ENCODE results near the gene ACSM3. TPM values are rescaled to one million over a fixed set of nuclear protein-coding genes. Genes with fewer than 3 reads are reported as not detected.
A peak's percentile ranks its signal among the peaks of the same experiment; 100 is the strongest.

ACSM3 gene
- polyA plus RNA-seq, 1 of the 3 experiments (the other 2 are of a cell fraction): 0.44 TPM

DNA sequence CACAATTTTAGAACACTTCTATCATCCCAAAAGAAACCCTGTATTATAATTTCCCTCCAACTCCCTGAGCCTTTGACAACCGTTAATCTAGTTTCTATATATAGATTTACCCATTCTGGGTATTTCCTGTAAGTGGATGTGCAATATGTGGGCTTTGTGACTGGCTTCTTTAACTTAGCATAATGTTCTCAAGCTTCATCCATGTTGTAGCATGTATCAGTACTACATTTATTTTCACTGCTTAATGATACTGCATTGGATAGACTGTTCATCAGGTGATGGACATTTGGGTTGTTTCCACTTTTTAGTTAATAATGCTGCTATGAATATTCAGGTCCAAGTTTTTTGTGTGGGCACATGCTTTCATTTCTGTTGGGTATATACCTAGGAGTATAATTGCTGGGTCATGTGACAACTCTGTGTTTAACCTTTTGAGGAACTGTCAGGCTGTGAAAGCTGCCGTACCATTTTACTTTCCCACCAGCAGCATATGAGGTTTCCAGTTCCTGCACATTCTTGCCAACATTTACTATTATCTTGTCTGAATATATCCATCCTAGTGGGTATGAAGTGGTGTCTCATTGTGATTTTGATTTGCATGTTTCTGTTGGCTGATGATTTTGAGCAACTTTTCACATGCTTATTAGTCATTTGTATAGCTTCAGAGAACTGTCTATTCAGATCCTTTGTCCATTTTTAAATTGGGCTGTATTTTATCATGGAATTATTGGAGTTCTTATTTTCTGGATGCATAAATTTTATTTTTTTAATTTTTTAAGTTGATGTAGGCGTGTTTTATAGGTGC, 58.9 kb downstream of the ACSM3 start:
- TF ChIP-seq RXRA (IDR thresholded peaks at IDR 0.05; ENCODE audit: borderline replicate concordance, low read depth): no peak
- no peak for TF ChIP-seq NRF1 (IDR thresholded peaks at IDR 0.05; ENCODE audit: low read depth, low read length)
- no peak for TF ChIP-seq MXI1 (IDR thresholded peaks at IDR 0.05; ENCODE audit: low read depth, low read length)
- no peak for TF ChIP-seq TEAD4 (IDR thresholded peaks at IDR 0.05; ENCODE audit: borderline replicate concordance, insufficient read depth)
- no peak for TF ChIP-seq RAD21 (IDR thresholded peaks at IDR 0.05; ENCODE audit: low read length)
- TF ChIP-seq, protein P1, sequence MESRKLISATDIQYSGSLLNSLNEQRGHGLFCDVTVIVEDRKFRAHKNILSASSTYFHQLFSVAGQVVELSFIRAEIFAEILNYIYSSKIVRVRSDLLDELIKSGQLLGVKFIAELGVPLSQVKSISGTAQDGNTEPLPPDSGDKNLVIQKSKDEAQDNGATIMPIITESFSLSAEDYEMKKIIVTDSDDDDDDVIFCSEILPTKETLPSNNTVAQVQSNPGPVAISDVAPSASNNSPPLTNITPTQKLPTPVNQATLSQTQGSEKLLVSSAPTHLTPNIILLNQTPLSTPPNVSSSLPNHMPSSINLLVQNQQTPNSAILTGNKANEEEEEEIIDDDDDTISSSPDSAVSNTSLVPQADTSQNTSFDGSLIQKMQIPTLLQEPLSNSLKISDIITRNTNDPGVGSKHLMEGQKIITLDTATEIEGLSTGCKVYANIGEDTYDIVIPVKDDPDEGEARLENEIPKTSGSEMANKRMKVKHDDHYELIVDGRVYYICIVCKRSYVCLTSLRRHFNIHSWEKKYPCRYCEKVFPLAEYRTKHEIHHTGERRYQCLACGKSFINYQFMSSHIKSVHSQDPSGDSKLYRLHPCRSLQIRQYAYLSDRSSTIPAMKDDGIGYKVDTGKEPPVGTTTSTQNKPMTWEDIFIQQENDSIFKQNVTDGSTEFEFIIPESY (IDR thresholded peaks at IDR 0.05; ENCODE audit: borderline replicate concordance, low read depth): no peak
- no peak for TF ChIP-seq TAF1 (IDR thresholded peaks at IDR 0.05; ENCODE audit: borderline replicate concordance, low read depth, low read length)
- no peak for TF ChIP-seq GATA2 (CRISPR knock-in tag; IDR thresholded peaks at IDR 0.05)
- TF ChIP-seq ELF1 (IDR thresholded peaks at IDR 0.05): no peak
- no peak for TF ChIP-seq JUND (IDR thresholded peaks at IDR 0.05)
- no peak for TF ChIP-seq FOSL2 (IDR thresholded peaks at IDR 0.05; ENCODE audit: borderline replicate concordance, low read depth)
- DNase-seq: no peak
- H3K79me2 ChIP-seq (ENCODE audit: insufficient read depth): no peaks in the 10 kb centered on the region
- H3K27ac ChIP-seq (ENCODE audit: low read depth in 2 of 2, low read length in 1 of 2): no peak overlapping the region
- WGBS (ENCODE audit: low lambda C conversion rate): 96% methylated on average over 3 of the region's 3 CpGs
- no peaks in the 10 kb centered on the region for H3K9me2 ChIP-seq
- no peaks in the 10 kb centered on the region for H4K20me1 ChIP-seq (ENCODE audit: insufficient read depth)
- no peak overlapping the region for H2AFZ ChIP-seq (ENCODE audit: low read depth)
- peaks cover 22 to 49% of the 10 kb centered on the region in 2 experiments for H3K36me3 ChIP-seq (replicated peaks in 1 of 2; ENCODE audit: control insufficient read depth in 1 of 2, insufficient read depth in 2 of 2, low read length in 1 of 2)
- H3F3A ChIP-seq (replicated peaks; ENCODE audit: insufficient read depth): no peaks in the 10 kb centered on the region
- ChIA-PET CTCF (no interaction called here), POLR2A (no interaction called here)
- H3K9ac ChIP-seq: no peak overlapping the region
- no peak overlapping the region for H3K4me2 ChIP-seq
- H3K4me1 ChIP-seq (ENCODE audit: control insufficient read depth in 1 of 2, insufficient read depth in 2 of 2, low read depth in 1 of 2, low read length in 1 of 2): no peaks in the 10 kb centered on the region; a peak in 1 of 4 replicates
- H3K9me3 ChIP-seq: no peaks in the 10 kb centered on the region
- no peaks in the 10 kb centered on the region for H3K27me3 ChIP-seq (ENCODE audit: insufficient read depth)
- H3K4me3 ChIP-seq (ENCODE audit: low read depth in 2 of 2, low read length in 1 of 2): no peak overlapping the region

DNA sequence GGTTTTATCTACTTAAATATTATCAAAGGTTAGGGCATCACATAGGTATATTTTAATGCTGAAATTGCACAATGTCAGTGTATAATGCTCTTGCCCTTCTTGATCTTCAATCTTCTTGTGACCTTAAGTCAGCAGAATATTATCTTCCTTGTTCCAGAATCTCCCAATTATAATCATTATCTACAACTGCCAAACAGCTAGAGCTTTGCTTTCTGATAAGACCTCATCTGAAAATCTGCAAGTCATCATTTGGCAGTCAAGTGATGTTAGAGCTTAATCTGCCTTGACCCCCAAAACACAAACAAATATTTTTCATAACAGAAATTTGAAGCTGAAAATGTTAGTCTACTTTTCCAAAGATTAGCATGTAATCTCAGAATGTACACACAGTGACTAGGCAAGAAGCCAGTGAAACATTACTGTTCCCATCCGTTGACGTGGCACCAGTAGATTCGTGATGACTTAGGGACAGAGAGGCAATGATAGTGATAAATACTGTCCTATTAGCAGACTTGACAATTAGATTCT, 62.3 kb downstream of the ACSM3 start:
- Histone ChIP-seq H3K79me2 (ENCODE audit: insufficient read depth) (no peaks in the 10 kb centered on the region), H2AFZ (ENCODE audit: low read depth) (no peak overlapping the region), H3K9me2 (no peaks in the 10 kb centered on the region), H3K9ac (no peak overlapping the region), H3K27me3 (ENCODE audit: insufficient read depth) (no peaks in the 10 kb centered on the region), H3K27ac (ENCODE audit: low read depth in 2 of 2, low read length in 1 of 2) (peak overlapping the region in 1 of 2 experiments; percentile 16; a peak in 1 of 4 replicates), H3F3A (replicated peaks; ENCODE audit: insufficient read depth) (no peaks in the 10 kb centered on the region), H3K9me3 (no peaks in the 10 kb centered on the region), H3K4me2 (no peak overlapping the region), H3K36me3 (replicated peaks in 1 of 2; ENCODE audit: control insufficient read depth in 1 of 2, insufficient read depth in 2 of 2, low read length in 1 of 2) (peaks cover 22 to 54% of the 10 kb centered on the region in 2 experiments), H3K4me1 (ENCODE audit: control insufficient read depth in 1 of 2, insufficient read depth in 2 of 2, low read depth in 1 of 2, low read length in 1 of 2) (no peaks in the 10 kb centered on the region; a peak in 1 of 4 replicates), H3K4me3 (ENCODE audit: low read depth in 2 of 2, low read length in 1 of 2) (no peak overlapping the region), H4K20me1 (ENCODE audit: insufficient read depth) (no peaks in the 10 kb centered on the region)
- 91% methylated on average over 3 of the region's 3 CpGs for whole genome bisulfite sequencing (ENCODE audit: low lambda C conversion rate)
- DNase-seq: no peak
- ChIA-PET POLR2A (no interaction called here), CTCF (interaction anchor here (0.6 to 3.7 kb wide), 4 partner anchors 8 to 26 kb away, joined by 3 to 21 read pairs (median 3); no protein-coding TSS in a partner anchor)
- TF ChIP-seq ELF1 (IDR thresholded peaks at IDR 0.05) (no peak), FOXJ3 (CRISPR knock-in tag; IDR thresholded peaks at IDR 0.05) (no peak), GABPA (IDR thresholded peaks at IDR 0.05; ENCODE audit: low read depth) (no peak), POLR2AphosphoS5 (IDR thresholded peaks at IDR 0.05; ENCODE audit: low read depth, low read length) (no peak), SMC3 (IDR thresholded peaks at IDR 0.05; ENCODE audit: low read depth, low read length) (no peak), FOSL2 (IDR thresholded peaks at IDR 0.05; ENCODE audit: borderline replicate concordance, low read depth) (no peak), JUND (IDR thresholded peaks at IDR 0.05) (no peak), MEF2A (IDR thresholded peaks at IDR 0.05; ENCODE audit: borderline replicate concordance, low read depth) (no peak), RXRA (IDR thresholded peaks at IDR 0.05; ENCODE audit: borderline replicate concordance, low read depth) (no peak)
- TF ChIP-seq, protein P2, sequence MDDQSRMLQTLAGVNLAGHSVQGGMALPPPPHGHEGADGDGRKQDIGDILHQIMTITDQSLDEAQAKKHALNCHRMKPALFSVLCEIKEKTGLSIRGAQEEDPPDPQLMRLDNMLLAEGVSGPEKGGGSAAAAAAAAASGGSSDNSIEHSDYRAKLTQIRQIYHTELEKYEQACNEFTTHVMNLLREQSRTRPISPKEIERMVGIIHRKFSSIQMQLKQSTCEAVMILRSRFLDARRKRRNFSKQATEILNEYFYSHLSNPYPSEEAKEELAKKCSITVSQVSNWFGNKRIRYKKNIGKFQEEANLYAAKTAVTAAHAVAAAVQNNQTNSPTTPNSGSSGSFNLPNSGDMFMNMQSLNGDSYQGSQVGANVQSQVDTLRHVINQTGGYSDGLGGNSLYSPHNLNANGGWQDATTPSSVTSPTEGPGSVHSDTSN (IDR thresholded peaks at IDR 0.05): no peak
- TF ChIP-seq, protein P3, sequence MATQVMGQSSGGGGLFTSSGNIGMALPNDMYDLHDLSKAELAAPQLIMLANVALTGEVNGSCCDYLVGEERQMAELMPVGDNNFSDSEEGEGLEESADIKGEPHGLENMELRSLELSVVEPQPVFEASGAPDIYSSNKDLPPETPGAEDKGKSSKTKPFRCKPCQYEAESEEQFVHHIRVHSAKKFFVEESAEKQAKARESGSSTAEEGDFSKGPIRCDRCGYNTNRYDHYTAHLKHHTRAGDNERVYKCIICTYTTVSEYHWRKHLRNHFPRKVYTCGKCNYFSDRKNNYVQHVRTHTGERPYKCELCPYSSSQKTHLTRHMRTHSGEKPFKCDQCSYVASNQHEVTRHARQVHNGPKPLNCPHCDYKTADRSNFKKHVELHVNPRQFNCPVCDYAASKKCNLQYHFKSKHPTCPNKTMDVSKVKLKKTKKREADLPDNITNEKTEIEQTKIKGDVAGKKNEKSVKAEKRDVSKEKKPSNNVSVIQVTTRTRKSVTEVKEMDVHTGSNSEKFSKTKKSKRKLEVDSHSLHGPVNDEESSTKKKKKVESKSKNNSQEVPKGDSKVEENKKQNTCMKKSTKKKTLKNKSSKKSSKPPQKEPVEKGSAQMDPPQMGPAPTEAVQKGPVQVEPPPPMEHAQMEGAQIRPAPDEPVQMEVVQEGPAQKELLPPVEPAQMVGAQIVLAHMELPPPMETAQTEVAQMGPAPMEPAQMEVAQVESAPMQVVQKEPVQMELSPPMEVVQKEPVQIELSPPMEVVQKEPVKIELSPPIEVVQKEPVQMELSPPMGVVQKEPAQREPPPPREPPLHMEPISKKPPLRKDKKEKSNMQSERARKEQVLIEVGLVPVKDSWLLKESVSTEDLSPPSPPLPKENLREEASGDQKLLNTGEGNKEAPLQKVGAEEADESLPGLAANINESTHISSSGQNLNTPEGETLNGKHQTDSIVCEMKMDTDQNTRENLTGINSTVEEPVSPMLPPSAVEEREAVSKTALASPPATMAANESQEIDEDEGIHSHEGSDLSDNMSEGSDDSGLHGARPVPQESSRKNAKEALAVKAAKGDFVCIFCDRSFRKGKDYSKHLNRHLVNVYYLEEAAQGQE (IDR thresholded peaks at IDR 0.05; ENCODE audit: low read depth, low read length): no peak
